IMR-90 (cell line): Measurements from ENCODE around the gene AGO1. TPM values are rescaled to one million over a fixed set of nuclear protein-coding genes. Genes with fewer than 3 reads are reported as not detected.

Experiments
- ATAC-seq: fragments of 200-7000 bp; cut with Tn5 transposase; 2 replicates; pipeline ENCODE4 v1.9.1; 2020; ENCODE audit warnings: low read depth, mild to moderate bottlenecking, moderate library complexity
- BruUV-seq: library from RNA; stranded (reverse); fragments of 400-500 nt; replicated peaks from 2 replicates; lab custom pipeline; 2021; lab: Mats Ljungman, UMichigan
- CTCF ChIA-PET: fragments of 300-600 bp; formaldehyde crosslinking; extraction: SDS; loops from one replicate; lab custom pipeline; 2021; ENCODE audit warnings: antibody characterized with exemption; lab: Yijun Ruan, JAX
- POLR2A ChIA-PET: fragments of 300-600 bp; sonication (Branson Sonifier 250); formaldehyde crosslinking; loops from one replicate; lab custom pipeline; 2022; ENCODE audit warnings: antibody characterized with exemption; ENCODE audit not compliant: unreplicated experiment; lab: Charles Lee
- DNase-seq: peaks from one replicate; pipeline ENCODE4 v3.0.0; 2013
- H2AFZ ChIP-seq: replicated peaks from 2 replicates; pipeline ENCODE3; 2013; ENCODE audit warnings: low read length, mild to moderate bottlenecking; ENCODE audit not compliant: poor library complexity
- H2AK5ac ChIP-seq: 2 replicates; pipeline ENCODE4 v1.6.1; 2013; ENCODE audit warnings: low read depth, low read length, inconsistent platforms
- H2AK9ac ChIP-seq: replicated peaks from 2 replicates; pipeline ENCODE3; 2013; ENCODE audit warnings: mild to moderate bottlenecking, low read depth, low read length, moderate library complexity; ENCODE audit not compliant: poor library complexity
- H2BK120ac ChIP-seq: 2 replicates; pipeline ENCODE4 v1.6.1; 2013; ENCODE audit warnings: low read depth, low read length, inconsistent platforms
- H2BK15ac ChIP-seq: 3 replicates; pipeline ENCODE4 v1.6.1; 2013; ENCODE audit warnings: low read depth, low read length, inconsistent platforms
- H2BK20ac ChIP-seq: 2 replicates; pipeline ENCODE4 v1.6.1; 2013; ENCODE audit warnings: low read depth, mild to moderate bottlenecking, inconsistent platforms, low read length, moderate library complexity
- H2BK5ac ChIP-seq: 2 replicates; pipeline ENCODE4 v1.6.1; 2013; ENCODE audit warnings: mild to moderate bottlenecking, low read depth, low read length, inconsistent platforms; ENCODE audit not compliant: poor library complexity, severe bottlenecking
- H3K14ac ChIP-seq: replicated peaks from 2 replicates; pipeline ENCODE4 v1.6.1; 2013; ENCODE audit warnings: low read depth, low read length, inconsistent platforms
- H3K18ac ChIP-seq: 2 replicates; pipeline ENCODE4 v1.6.1; 2013; ENCODE audit warnings: low read depth, low read length, control low read depth
- H3K23ac ChIP-seq: 2 replicates; pipeline ENCODE4 v1.6.1; 2013; ENCODE audit warnings: low read depth, low read length, inconsistent platforms
- H3K27ac ChIP-seq: 2 replicates; pipeline ENCODE4 v1.5.1; 2013; ENCODE audit warnings: mild to moderate bottlenecking, control low read depth, low read length; ENCODE audit not compliant: insufficient read depth
- H3K27me3 ChIP-seq: 2 replicates; pipeline ENCODE4 v1.6.1; 2013; ENCODE audit warnings: low read length; ENCODE audit not compliant: control insufficient read depth, insufficient read depth
- H3K36me3 ChIP-seq: 2 replicates; pipeline ENCODE4 v1.6.1; 2013; ENCODE audit warnings: low read length, mixed read lengths; ENCODE audit not compliant: control insufficient read depth, insufficient read depth
- H3K4ac ChIP-seq: 2 replicates; pipeline ENCODE4 v1.6.1; 2013; ENCODE audit warnings: low read depth, low read length, inconsistent platforms
- H3K4me1 ChIP-seq: 2 replicates; pipeline ENCODE4 v1.6.1; 2013; ENCODE audit warnings: low read length, mixed read lengths; ENCODE audit not compliant: control insufficient read depth, insufficient read depth
- H3K4me2 ChIP-seq: 2 replicates; pipeline ENCODE4 v1.6.1; 2013; ENCODE audit warnings: low read depth, mild to moderate bottlenecking, control low read depth, low read length, moderate library complexity
- H3K4me3 ChIP-seq: 2 replicates; pipeline ENCODE4 v1.5.1; 2013; ENCODE audit warnings: low read depth, mild to moderate bottlenecking, control low read depth, low read length, moderate library complexity; ENCODE audit not compliant: insufficient read depth
- H3K56ac ChIP-seq: 2 replicates; pipeline ENCODE4 v1.6.1; 2013; ENCODE audit warnings: low read length, inconsistent platforms; ENCODE audit not compliant: insufficient read depth; ENCODE audit errors: extremely low read depth
- H3K79me1 ChIP-seq, 2 experiments: 2 replicates each; pipeline ENCODE4 v1.6.1; 2013; ENCODE audit warnings: low read length in 2 of 2, inconsistent platforms in 1 of 2, low read depth in 1 of 2
- H3K9ac ChIP-seq: 2 replicates; pipeline ENCODE4 v1.6.1; 2013; ENCODE audit warnings: low read depth, low read length, control low read depth
- H3K9me1 ChIP-seq: 2 replicates; pipeline ENCODE4 v1.6.1; 2013; ENCODE audit warnings: low read length, inconsistent platforms; ENCODE audit not compliant: insufficient read depth
- H3K9me3 ChIP-seq: 2 replicates; pipeline ENCODE4 v1.6.1; 2013; ENCODE audit warnings: low read length; ENCODE audit not compliant: control insufficient read depth, insufficient read depth
- H4K20me1 ChIP-seq: 2 replicates; pipeline ENCODE4 v1.6.1; 2013; ENCODE audit warnings: low read length, inconsistent platforms; ENCODE audit not compliant: insufficient read depth
- H4K5ac ChIP-seq: 2 replicates; pipeline ENCODE4 v1.6.1; 2013; ENCODE audit warnings: mild to moderate bottlenecking, low read depth, low read length, control low read depth
- H4K8ac ChIP-seq, 2 experiments: 2 replicates each; pipeline ENCODE4 v1.6.1; 2013; ENCODE audit warnings: low read depth in 2 of 2, low read length in 2 of 2, control low read depth in 1 of 2, inconsistent platforms in 1 of 2
- H4K91ac ChIP-seq: 2 replicates; pipeline ENCODE4 v1.6.1; 2013; ENCODE audit warnings: low read depth, low read length, inconsistent platforms; ENCODE audit not compliant: insufficient read depth
- BHLHE40 ChIP-seq: fragments of 150-350 bp; IDR thresholded peaks from 2 replicates; pipeline ENCODE4 v1.6.1; 2016; ENCODE audit warnings: mild to moderate bottlenecking, low read depth, low read length
- CEBPB ChIP-seq: IDR thresholded peaks from 2 replicates; pipeline ENCODE4 v1.6.1; 2012; ENCODE audit warnings: low read depth, low read length, improper control_type of control experiment
- CHD1 ChIP-seq: IDR thresholded peaks from 2 replicates; pipeline ENCODE4 v1.6.1; 2012; ENCODE audit warnings: low read depth, low read length, improper control_type of control experiment
- CTCF ChIP-seq: conservative IDR thresholded peaks from 2 replicates; pipeline ENCODE4 v1.5.1; 2012; ENCODE audit warnings: mild to moderate bottlenecking, low read depth, low read length, improper control_type of control experiment
- ELK1 ChIP-seq: fragments of 150-350 bp; IDR thresholded peaks from 2 replicates; pipeline ENCODE4 v1.6.1; 2016; ENCODE audit warnings: low read depth, mild to moderate bottlenecking, low read length, moderate library complexity, borderline replicate concordance
- FOS ChIP-seq: fragments of 150-350 bp; IDR thresholded peaks from 2 replicates; pipeline ENCODE4 v1.6.1; 2016; ENCODE audit warnings: low read depth, low read length
- MAFK ChIP-seq: IDR thresholded peaks from 2 replicates; pipeline ENCODE4 v1.6.1; 2012; ENCODE audit warnings: low read depth, low read length, improper control_type of control experiment
- MAZ ChIP-seq: IDR thresholded peaks from 2 replicates; pipeline ENCODE4 v1.6.1; 2012; ENCODE audit warnings: low read depth, mild to moderate bottlenecking, low read length, improper control_type of control experiment, moderate library complexity, borderline replicate concordance
- MXI1 ChIP-seq: IDR thresholded peaks from 2 replicates; pipeline ENCODE4 v1.6.1; 2012; ENCODE audit warnings: low read depth, mild to moderate bottlenecking, low read length, moderate library complexity, borderline replicate concordance
- NFE2L2 ChIP-seq: fragments of 150-350 bp; IDR thresholded peaks from 2 replicates; pipeline ENCODE4 v1.6.1; 2016; ENCODE audit warnings: low read depth, mild to moderate bottlenecking, low read length
- POLR2A ChIP-seq: IDR thresholded peaks from 2 replicates; pipeline ENCODE4 v1.6.1; 2012; ENCODE audit warnings: mild to moderate bottlenecking, low read depth, low read length
- RAD21 ChIP-seq: IDR thresholded peaks from 2 replicates; pipeline ENCODE4 v1.6.1; 2012; ENCODE audit warnings: low read length, improper control_type of control experiment
- RCOR1 ChIP-seq: IDR thresholded peaks from 2 replicates; pipeline ENCODE4 v1.6.1; 2012; ENCODE audit warnings: mild to moderate bottlenecking, low read length, improper control_type of control experiment; ENCODE audit not compliant: insufficient replicate concordance
- RFX5 ChIP-seq: IDR thresholded peaks from 2 replicates; pipeline ENCODE4 v1.8.0; 2012; ENCODE audit warnings: low read depth, mild to moderate bottlenecking, low read length, moderate library complexity
- SMC3 ChIP-seq: fragments of 150-350 bp; IDR thresholded peaks from 2 replicates; pipeline ENCODE4 v1.6.1; 2016; ENCODE audit warnings: low read depth, mild to moderate bottlenecking, antibody characterized with exemption, low read length, moderate library complexity
- USF2 ChIP-seq: fragments of 150-350 bp; IDR thresholded peaks from 2 replicates; pipeline ENCODE4 v1.6.1; 2017; ENCODE audit warnings: mild to moderate bottlenecking, antibody characterized with exemption, low read length, low read depth
- WGBS, 2 experiments: methylation state at CpG; one replicate each; pipeline versions ENCODE4 v1.1.5 to v1.1.7; 2013; ENCODE audit warnings: missing lambda C conversion rate in 2 of 2; ENCODE audit not compliant: insufficient read length in 1 of 2; ENCODE audit errors: extremely low coverage in 2 of 2; 5-methylcytosine and 5-hydroxymethylcytosine counted together
- dilution Hi-C: fragments of 300-500 bp; cut with HindIII; formaldehyde crosslinking; loops from one replicate; pipeline ENCODE4 v1.14.3; 2018; ENCODE audit warnings: low sequenced_read_pairs; ENCODE audit not compliant: unreplicated experiment
- in situ Hi-C: fragments of 300-500 bp; cut with MboI; formaldehyde crosslinking; loops from 3 replicates; pipeline ENCODE4 v1.14.3; 2019; ENCODE audit warnings: low sequenced_read_pairs, inconsistent platforms, mixed read lengths
- intact Hi-C: fragments of 100-400 bp; cut with micrococcal nuclease; formaldehyde crosslinking; loops from 2 replicates; pipeline ENCODE4 v1.10.0; 2022
- polyA plus RNA-seq, 3 experiments: library from polyadenylated mRNA; depleted of rRNA; stranded (reverse); fragments of >200 nt; gene quantifications; 2 replicates each; pipeline ENCODE4 v1.2.3, GENCODE V29; 2012; ENCODE audit warnings: low replicate concordance in 1 of 3
- total RNA-seq: library from RNA; depleted of rRNA; stranded (reverse); fragments of >200 nt; gene quantifications from 2 replicates; pipeline ENCODE4 v1.2.3, GENCODE V29; 2012

AGO1 gene
- total and polyA plus RNA-seq, 2 of the 4 experiments (the other 2 are of a cell fraction): 11.3 to 21.5 TPM

GRCh38 chr1:35844826-35845225 lies 38.2 kb upstream of the AGO1 start:
- Histone ChIP-seq H3K36me3 (peaks cover 20% of the 10 kb centered on the region), H3K27me3 (no peaks in the 10 kb centered on the region), H2AFZ (no peak overlapping the region), H3K9me3 (no peaks in the 10 kb centered on the region), H3K79me1 (no peaks in the 10 kb centered on the region), H3K56ac (no peak overlapping the region), H2BK15ac (no peak overlapping the region), H4K20me1 (no peaks in the 10 kb centered on the region), H2BK120ac (no peak overlapping the region), H3K4me1 (no peaks in the 10 kb centered on the region), H3K9ac (no peak overlapping the region), H3K23ac (no peak overlapping the region), H2AK5ac (no peak overlapping the region), H2BK5ac (no peak overlapping the region), H3K18ac (no peak overlapping the region), H3K9me1 (no peaks in the 10 kb centered on the region; the same call in 1 of the 2 replicates), H4K5ac (no peak overlapping the region), H2AK9ac (no peak overlapping the region), H2BK20ac (no peak overlapping the region), H3K4ac (no peak overlapping the region), H3K4me2 (no peak overlapping the region), H3K4me3 (no peak overlapping the region), H4K8ac (no peak overlapping the region), H3K27ac (no peak overlapping the region), H3K14ac (no peak overlapping the region), H4K91ac (no peak overlapping the region)
- no TSS peak for BruUV-seq
- ChIA-PET POLR2A (no interaction called here), CTCF (no interaction called here)
- TF ChIP-seq POLR2A (no peak), RAD21 (no peak), RFX5 (no peak), MAZ (no peak), BHLHE40 (no peak), CTCF (no peak), ELK1 (no peak), CEBPB (no peak), RCOR1 (no peak), SMC3 (no peak), NFE2L2 (no peak), USF2 (no peak), MXI1 (no peak), MAFK (no peak), CHD1 (no peak), FOS (no peak)
- ATAC-seq (no peak), DNase-seq (no peak)
- WGBS, 2 experiments: 100% methylated on average over 1 of the region's 1 CpG; no CpG with 5 or more reads in 1 of the 2 experiments
- intact Hi-C loops (no loop called here), in situ Hi-C loops (no loop called here), dilution Hi-C loops (no loop called here)
